Caco-2 (cell line): ENCODE measurements around the gene OSBPL5. TPM values are rescaled to one million over a fixed set of nuclear protein-coding genes. Genes with fewer than 3 reads are reported as not detected.

Experiments used
- BruUV-seq: library from RNA; stranded (reverse); fragments of 400-500 nt; replicated peaks from 2 replicates; lab custom pipeline; 2021; lab: Mats Ljungman, UMichigan
- CTCF ChIA-PET: fragments of 300-600 bp; sonication (Branson Sonifier 250); formaldehyde crosslinking; loops from one replicate; lab custom pipeline; 2022; ENCODE audit warnings: antibody characterized with exemption; lab: Charles Lee
- POLR2A ChIA-PET: fragments of 300-600 bp; sonication (Branson Sonifier 250); formaldehyde crosslinking; loops from one replicate; lab custom pipeline; 2022; ENCODE audit warnings: antibody characterized with exemption; lab: Charles Lee
- DNase-seq, 2 experiments: peaks; one replicate each; pipeline versions ENCODE4 v3.0.0 to v3.0.0-alpha.2; 2020 to 2022
- H3K27me3 ChIP-seq: replicated peaks from 2 replicates; pipeline ENCODE4 v1.6.0; 2011; ENCODE audit warnings: low read length; ENCODE audit not compliant: control insufficient read depth, insufficient read depth
- H3K36me3 ChIP-seq: 2 replicates; pipeline ENCODE4 v1.5.1; 2011; ENCODE audit warnings: low read length; ENCODE audit not compliant: control insufficient read depth, insufficient read depth
- H3K4me1 ChIP-seq: fragments of 250-450 bp; sonication (Bioruptor Pico); 2 replicates; pipeline ENCODE4 v1.5.1; 2020; ENCODE audit warnings: mild to moderate bottlenecking
- H3K4me3 ChIP-seq: 2 replicates; pipeline ENCODE4 v1.5.1; 2011; ENCODE audit warnings: low read depth, mild to moderate bottlenecking, control low read depth, low read length
- H3K9me3 ChIP-seq: fragments of 250-450 bp; sonication (Bioruptor Pico); 2 replicates; pipeline ENCODE4 v1.5.1; 2020; ENCODE audit warnings: mild to moderate bottlenecking, moderate library complexity
- H3K27ac Mint-ChIP-seq: one replicate; pipeline ENCODE4 v1.8.0; 2022; ENCODE audit warnings: mixed read lengths; ENCODE audit not compliant: unreplicated experiment
- H3K27me3 Mint-ChIP-seq: one replicate; pipeline ENCODE4 v1.8.0; 2022; ENCODE audit warnings: mixed read lengths; ENCODE audit not compliant: insufficient read depth, unreplicated experiment
- H3K36me3 Mint-ChIP-seq: one replicate; pipeline ENCODE4 v1.8.0; 2022; ENCODE audit warnings: mild to moderate bottlenecking, mixed read lengths; ENCODE audit not compliant: insufficient read depth, unreplicated experiment
- H3K4me1 Mint-ChIP-seq: one replicate; pipeline ENCODE4 v1.8.0; 2022; ENCODE audit warnings: low read depth, mixed read lengths; ENCODE audit not compliant: unreplicated experiment
- H3K4me3 Mint-ChIP-seq: one replicate; pipeline ENCODE4 v1.8.0; 2022; ENCODE audit warnings: mild to moderate bottlenecking, moderate library complexity, mixed read lengths; ENCODE audit not compliant: unreplicated experiment
- H3K9me3 Mint-ChIP-seq: one replicate; pipeline ENCODE4 v1.8.0; 2022; ENCODE audit warnings: mixed read lengths; ENCODE audit not compliant: unreplicated experiment
- CTCF ChIP-seq, 2 experiments: fragments of 200-600 bp in 1 of 2; IDR thresholded peaks; 1 replicate in 1 of 2; 2 replicates in 1 of 2; pipeline versions ENCODE4 v1.5.1 to v1.8.0; 2011 to 2022; ENCODE audit warnings: antibody characterized with exemption in 1 of 2, control low read depth in 1 of 2, inconsistent platforms in 1 of 2, low read depth in 1 of 2, low read length in 1 of 2, mild to moderate bottlenecking in 1 of 2, moderate library complexity in 1 of 2; ENCODE audit not compliant: insufficient read depth in 1 of 2, severe bottlenecking in 1 of 2, unreplicated experiment in 1 of 2
- intact Hi-C: fragments of 100-400 bp; cut with micrococcal nuclease; formaldehyde crosslinking; loops from one replicate; pipeline ENCODE4 v1.10.0; 2022; ENCODE audit not compliant: unreplicated experiment
- total RNA-seq: library from RNA; stranded (reverse); gene quantifications from 2 replicates; pipeline ENCODE4 v1.2.3, GENCODE V29; 2022

Gene OSBPL5
- total RNA-seq, 1 experiment from 2014 or later: 4.9 TPM

DNA sequence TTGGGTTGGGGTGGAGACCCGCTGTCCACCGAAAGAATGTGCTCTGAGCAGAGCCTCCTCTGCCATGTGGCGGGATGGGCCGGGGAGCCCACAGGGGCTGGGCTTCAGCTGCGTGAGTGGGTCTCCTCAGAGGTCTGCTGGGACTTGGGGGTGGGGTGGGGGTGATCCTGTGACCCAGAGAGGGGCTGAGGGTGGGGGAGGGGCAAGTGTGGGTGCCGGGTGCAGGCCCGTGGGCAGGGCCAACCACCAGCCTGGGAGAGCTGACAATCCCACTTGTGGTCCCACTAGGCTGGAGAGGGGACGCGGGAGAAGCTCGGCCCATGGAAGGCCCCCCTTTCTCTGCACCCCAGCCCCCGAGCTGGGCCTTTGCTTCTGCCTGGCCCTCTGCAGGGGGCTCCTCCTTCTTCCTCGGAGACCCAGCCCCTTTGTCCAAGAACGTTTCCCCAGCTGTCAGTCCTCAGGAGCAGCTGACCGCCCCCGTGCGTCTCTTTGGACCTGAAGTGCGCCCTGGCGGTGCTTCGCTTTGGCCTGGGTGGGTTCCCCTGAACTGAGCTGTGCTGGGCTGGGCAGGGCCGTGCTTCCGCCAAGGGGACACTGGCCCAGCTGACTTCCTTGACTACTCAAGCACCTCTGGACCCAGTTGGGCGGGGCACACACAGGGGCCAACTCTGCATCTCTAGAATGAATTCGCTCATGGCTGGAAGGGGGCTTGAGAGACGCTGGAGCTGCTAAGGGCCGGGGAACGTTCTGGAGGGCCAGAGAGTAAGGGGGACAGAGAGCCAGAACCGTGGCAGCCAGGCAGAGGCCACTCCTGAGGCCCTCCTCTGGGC, 30.2 kb downstream of the OSBPL5 start:
- Mint-ChIP-seq H3K27ac (no peak overlapping the region), H3K4me1 (no peaks in the 10 kb centered on the region), H3K4me3 (no peak overlapping the region), H3K36me3 (no peaks in the 10 kb centered on the region), H3K27me3 (no peaks in the 10 kb centered on the region), H3K9me3 (no peaks in the 10 kb centered on the region)
- Histone ChIP-seq H3K9me3 (no peaks in the 10 kb centered on the region), H3K4me1 (no peaks in the 10 kb centered on the region), H3K27me3 (no peaks in the 10 kb centered on the region), H3K4me3 (no peak overlapping the region), H3K36me3 (no peaks in the 10 kb centered on the region)
- no peak for TF ChIP-seq CTCF (IDR thresholded peaks at IDR 0.05; ENCODE audit: insufficient read depth in 1 of 2, low read depth in 1 of 2, low read length in 1 of 2, severe bottlenecking in 1 of 2, unreplicated experiment in 1 of 2)
- ChIA-PET CTCF (no interaction called here), POLR2A (no interaction called here)
- intact Hi-C loops: no loop called here
- no TSS peak for BruUV-seq
- DNase-seq: no peak

GRCh38 chr11:3134218-3134621, 30.9 kb downstream of the OSBPL5 start:
- no peak for DNase-seq
- Mint-ChIP-seq H3K27ac (no peak overlapping the region), H3K27me3 (no peaks in the 10 kb centered on the region), H3K36me3 (no peaks in the 10 kb centered on the region), H3K4me1 (no peaks in the 10 kb centered on the region), H3K4me3 (no peak overlapping the region), H3K9me3 (no peaks in the 10 kb centered on the region)
- no TSS peak for BruUV-seq
- intact Hi-C loops: no loop called here
- Histone ChIP-seq H3K4me1 (no peaks in the 10 kb centered on the region), H3K4me3 (no peak overlapping the region), H3K27me3 (no peaks in the 10 kb centered on the region), H3K9me3 (no peaks in the 10 kb centered on the region), H3K36me3 (no peaks in the 10 kb centered on the region)
- ChIA-PET POLR2A (interaction anchor here (0.7 kb wide), 1 partner anchor 20 kb away, joined by 3 read pairs; no protein-coding TSS in a partner anchor), CTCF (no interaction called here)
- no peak for TF ChIP-seq CTCF (IDR thresholded peaks at IDR 0.05; ENCODE audit: insufficient read depth in 1 of 2, low read depth in 1 of 2, low read length in 1 of 2, severe bottlenecking in 1 of 2, unreplicated experiment in 1 of 2)

GRCh38 chr11:3133261-3134217, 31.6 kb downstream of the OSBPL5 start:
- no peaks in the 10 kb centered on the region for H3K36me3 Mint-ChIP-seq
- H3K4me1 Mint-ChIP-seq: no peaks in the 10 kb centered on the region
- H3K4me3 Mint-ChIP-seq: no peak overlapping the region
- POLR2A ChIA-PET: interaction anchor here (0.7 kb wide), 1 partner anchor 20 kb away, joined by 3 read pairs; no protein-coding TSS in a partner anchor
- no peaks in the 10 kb centered on the region for H3K4me1 ChIP-seq
- intact Hi-C loops: no loop called here
- CTCF ChIA-PET: no interaction called here
- no peaks in the 10 kb centered on the region for H3K27me3 Mint-ChIP-seq
- no peak overlapping the region for H3K4me3 ChIP-seq
- TF ChIP-seq CTCF (IDR thresholded peaks at IDR 0.05; ENCODE audit: insufficient read depth in 1 of 2, low read depth in 1 of 2, low read length in 1 of 2, severe bottlenecking in 1 of 2, unreplicated experiment in 1 of 2): no peak
- no peaks in the 10 kb centered on the region for H3K9me3 ChIP-seq
- no peak overlapping the region for H3K27ac Mint-ChIP-seq
- H3K36me3 ChIP-seq: no peaks in the 10 kb centered on the region
- H3K27me3 ChIP-seq: no peaks in the 10 kb centered on the region
- H3K9me3 Mint-ChIP-seq: no peaks in the 10 kb centered on the region
- BruUV-seq: no TSS peak
- no peak for DNase-seq
